COR-L47 (cell line): ENCODE data around the gene GJA3.

Experiments
- DNase-seq: peaks from one replicate; lab custom pipeline; 2025; lab: John Stamatoyannopoulos, UW

The GJA3 gene

DNA sequence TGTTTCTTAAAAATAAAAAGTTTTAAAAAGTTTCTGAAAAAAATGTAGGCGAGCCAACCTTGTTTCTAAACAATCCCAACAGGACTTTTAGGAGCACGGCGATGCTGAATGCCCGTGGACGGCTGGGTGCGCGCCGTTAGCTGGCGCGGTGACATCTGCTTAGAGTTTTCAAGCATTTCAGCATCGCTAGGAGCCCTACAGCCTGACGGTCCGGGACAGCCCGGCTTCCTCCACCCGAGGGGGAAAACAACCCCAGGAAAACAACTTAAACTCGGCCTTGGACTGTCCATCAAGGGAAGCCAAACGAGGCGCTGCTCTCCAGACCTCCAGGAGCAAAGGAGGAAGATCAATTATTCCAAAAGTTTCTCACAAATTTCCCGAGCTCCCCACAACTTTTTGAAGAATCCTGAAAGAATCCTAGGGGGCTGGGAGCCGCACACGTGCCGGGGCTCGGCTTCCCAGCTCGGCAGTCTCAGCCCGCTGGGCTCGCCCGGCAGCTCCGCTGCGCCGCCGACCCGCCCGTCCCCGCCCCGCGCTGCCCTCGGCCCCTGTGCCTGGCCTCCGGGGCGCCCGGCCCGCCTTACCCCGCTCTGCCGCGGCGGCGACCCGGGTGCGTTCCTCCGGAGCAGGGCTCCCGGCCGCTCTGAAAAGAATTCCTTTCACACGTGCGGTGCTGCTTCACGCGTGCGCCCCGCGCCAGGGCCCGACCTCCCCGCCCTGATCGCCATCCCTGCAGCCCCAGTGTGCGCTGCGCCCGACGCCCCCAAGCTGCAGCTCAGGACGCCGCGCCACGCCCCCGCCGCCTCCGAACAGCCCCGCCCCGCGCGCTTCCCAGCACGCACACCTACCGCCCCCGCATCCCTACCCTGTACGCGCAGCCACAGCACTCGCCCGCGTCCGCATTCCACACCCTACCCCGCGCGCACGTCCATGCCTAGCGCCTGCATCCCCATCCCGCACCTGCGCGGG is at the start of gene GJA3:
TSS of gene GJA3 (minus strand) at position 747 of the 969 bp plus-strand sequence. CDS start 17,764 bp downstream, outside the sequence.
- DNase-seq, result no peak

GRCh38 chr13:20209948-20210347 is 49.1 kb upstream of the GJA3 start:
- no peak for DNase-seq

DNA sequence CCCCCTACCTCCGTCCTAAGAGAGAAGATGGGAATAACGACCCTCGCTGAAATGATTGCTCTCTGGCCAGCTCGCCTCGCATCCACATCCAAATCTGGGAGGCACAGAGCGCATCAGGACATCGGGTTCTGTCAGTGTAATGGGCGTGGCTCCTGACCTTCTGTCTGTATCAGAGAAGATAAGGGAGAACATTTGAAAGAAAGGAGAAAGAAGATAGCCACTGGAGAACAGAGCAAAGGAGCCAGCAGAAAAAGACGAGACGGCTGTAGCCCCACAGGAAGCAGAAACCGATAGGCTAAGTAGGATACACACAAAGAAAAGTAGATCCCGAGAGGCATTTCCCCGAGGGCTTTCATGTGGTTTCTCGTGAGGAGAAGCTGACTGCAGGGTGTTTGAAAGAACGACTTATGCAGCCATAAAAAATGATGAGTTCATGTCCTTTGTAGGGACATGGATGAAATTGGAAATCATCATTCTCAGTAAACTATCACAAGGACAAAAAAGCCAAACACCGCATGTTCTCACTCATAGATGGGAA is 45.9 kb upstream of the GJA3 start:
- no peak for DNase-seq

- DNase-seq, result no peak
These were observed 45.3 kb upstream of the GJA3 start for GRCh38 chr13:20206065-20206697.

DNA sequence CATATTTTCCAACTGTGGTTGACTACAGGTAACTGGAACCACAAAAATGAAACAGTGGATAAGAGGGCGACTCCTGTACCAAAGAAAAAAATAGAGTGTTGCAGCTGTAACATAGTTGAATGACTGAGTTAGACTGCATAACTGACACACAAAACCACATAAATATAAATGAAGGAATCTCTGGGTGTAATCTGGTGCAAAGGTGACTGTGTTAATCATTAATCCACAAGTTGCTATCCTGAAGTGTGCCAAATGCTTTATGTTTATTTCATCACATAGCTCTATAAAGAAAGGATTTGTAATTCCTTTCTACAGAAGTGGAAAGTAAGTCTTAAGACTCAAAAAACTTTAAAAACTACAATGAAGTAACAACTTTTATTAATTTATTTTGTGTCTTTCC is 37.9 kb upstream of the GJA3 start:
- DNase-seq, result no peak

- DNase-seq, result peak; percentile 29
These were observed 36.5 kb upstream of the GJA3 start for GRCh38 chr13:20197361-20197834.

DNA sequence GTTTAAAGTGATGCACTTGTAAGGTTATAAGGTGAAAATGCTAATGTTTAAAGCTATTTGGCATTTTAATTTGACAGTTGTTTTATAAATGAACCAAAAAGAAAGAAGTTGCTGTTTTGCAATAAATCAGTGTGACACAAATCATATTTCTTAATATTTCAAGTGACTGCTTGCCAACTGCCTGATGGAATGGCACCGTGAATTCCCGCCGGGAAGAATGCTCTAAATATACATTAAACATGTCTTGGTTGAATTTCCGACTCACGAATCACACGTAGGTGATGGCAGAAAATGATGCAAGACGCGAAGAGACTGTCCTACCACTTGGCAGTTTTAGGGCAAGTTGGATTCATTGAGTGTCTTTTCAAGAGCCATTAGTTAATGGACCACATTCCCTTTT is 34.9 kb upstream of the GJA3 start:
- DNase-seq, result no peak

- no peak for DNase-seq
These were observed 33.2 kb upstream of the GJA3 start for GRCh38 chr13:20193907-20194631.

GRCh38 chr13:20193162-20193906 is 32.5 kb upstream of the GJA3 start:
- no peak for DNase-seq

- DNase-seq, result peak; percentile 10
These were observed 31.9 kb upstream of the GJA3 start, which contains the start of gene GJB2 for GRCh38 chr13:20192836-20193161. Gene GJB2, minus strand, starts transcription at chr13:20192938. Its CDS starts 3,357 bp downstream, at chr13:20189581.

GRCh38 chr13:20192158-20192835 is 31.4 kb upstream of the GJA3 start:
- peak; percentile 25 for DNase-seq

- DNase-seq, result no peak
These were observed 30.7 kb upstream of the GJA3 start for GRCh38 chr13:20191311-20192157.

DNA sequence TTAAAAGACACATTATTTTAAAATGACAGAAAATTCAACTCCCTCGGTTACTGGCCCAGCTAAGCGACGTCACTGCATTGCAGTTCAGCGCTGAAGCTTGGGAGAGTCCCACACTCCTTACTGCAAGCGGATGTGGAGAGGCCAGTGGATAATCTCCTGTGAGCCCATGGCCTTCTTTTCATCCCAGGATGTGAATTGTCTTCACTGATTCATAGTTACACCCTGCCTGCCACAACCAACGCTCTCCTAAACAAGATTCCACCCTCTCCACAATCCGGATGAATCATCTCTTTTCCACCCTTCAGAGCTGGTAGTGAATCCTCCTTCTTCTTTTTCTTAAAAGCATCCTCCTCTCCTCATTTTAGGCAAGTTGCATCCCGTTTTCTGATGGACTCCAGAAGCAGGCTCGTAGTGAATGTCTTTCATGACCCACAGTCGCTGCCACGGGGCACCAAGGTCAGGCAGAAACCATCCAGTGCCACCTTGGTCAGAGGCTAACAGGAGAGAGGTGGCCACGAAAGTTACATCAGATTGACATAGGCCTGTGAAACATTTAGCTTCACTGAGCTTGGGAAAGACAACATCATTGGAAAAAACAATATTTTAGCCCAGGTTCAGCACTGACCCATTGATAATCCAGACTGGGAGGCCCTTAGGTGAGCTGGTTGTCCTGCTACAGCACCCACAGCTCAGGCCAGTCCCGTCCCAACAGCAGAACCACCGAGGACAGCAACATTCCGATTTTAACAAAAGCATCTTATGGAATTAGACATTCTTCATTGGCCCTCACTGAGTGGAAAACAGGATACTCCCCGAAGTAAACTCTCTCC is 29.8 kb upstream of the GJA3 start:
- no peak for DNase-seq

- DNase-seq, result no peak
These were observed 29.2 kb upstream of the GJA3 start for GRCh38 chr13:20190076-20190475.

- DNase-seq, result no peak
These were observed 28.1 kb upstream of the GJA3 start for GRCh38 chr13:20188667-20189553.

DNA sequence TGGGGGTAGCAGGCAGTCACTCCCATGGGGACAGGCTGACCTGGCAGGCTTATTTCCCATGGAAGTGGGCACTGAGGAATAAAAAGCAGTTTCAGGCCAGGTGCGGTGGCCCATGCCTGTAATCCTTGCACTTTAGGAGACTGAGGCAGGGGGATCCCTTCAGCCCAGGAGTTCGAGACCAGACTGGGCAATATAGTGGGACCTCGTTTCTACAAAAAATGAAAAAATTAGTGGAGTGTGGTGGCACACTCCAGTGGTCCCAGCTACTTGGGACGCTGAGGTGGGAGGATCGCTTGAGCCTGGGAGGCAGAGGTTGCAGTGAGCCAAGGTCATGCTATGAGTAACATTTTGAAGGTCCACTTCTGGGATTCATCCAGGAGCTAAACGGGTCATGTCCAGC is 25.9 kb upstream of the GJA3 start:
- DNase-seq, result no peak

DNA sequence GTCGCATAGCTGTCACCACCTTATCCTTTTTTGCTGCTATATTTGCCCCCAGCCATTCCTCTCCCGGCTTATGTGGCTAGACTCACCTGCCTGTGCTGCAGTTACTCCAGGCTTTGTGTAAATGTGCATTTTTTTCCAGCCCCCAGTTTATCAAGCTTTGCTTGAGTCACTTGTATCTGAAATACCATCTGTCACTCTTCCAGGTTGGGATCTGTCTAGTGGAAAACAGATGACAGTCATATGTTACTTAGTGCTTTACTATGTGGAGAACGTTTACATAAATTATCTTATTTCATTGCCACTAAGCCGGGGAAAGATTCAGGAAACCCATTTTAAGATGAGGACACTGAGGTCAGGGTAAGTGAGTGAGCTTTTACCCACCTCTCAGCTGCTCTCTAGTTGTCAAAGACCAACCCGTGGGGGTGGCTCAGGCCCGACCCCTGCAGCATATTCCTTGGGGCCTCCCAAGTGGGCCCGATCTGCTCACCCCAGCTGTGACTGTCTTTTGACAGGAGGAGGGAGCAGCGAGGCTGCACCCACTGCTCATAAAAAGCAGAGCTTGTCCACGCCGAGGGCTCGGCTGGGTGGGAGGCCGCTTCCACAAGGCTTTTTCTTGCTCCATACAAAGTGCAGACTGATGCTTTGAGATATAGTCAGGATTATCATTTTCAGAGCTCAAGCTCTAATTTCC is 24.7 kb upstream of the GJA3 start:
- no peak for DNase-seq
